ENCODE measurements around the gene TFCP2. TPM values are rescaled to one million over a fixed set of nuclear protein-coding genes. Genes with fewer than 3 reads are reported as not detected.

Gene TFCP2
- polyA plus RNA-seq, 3 donors: 7.2 to 11.5 (median 11.4) TPM

- 96 to 99% (median 96%) methylated on average over 5 of the region's 5 CpGs for WGBS, 3 donors
Measured at GRCh38 chr12:51065530-51065929, 107.4 kb downstream of the TFCP2 start.

DNA sequence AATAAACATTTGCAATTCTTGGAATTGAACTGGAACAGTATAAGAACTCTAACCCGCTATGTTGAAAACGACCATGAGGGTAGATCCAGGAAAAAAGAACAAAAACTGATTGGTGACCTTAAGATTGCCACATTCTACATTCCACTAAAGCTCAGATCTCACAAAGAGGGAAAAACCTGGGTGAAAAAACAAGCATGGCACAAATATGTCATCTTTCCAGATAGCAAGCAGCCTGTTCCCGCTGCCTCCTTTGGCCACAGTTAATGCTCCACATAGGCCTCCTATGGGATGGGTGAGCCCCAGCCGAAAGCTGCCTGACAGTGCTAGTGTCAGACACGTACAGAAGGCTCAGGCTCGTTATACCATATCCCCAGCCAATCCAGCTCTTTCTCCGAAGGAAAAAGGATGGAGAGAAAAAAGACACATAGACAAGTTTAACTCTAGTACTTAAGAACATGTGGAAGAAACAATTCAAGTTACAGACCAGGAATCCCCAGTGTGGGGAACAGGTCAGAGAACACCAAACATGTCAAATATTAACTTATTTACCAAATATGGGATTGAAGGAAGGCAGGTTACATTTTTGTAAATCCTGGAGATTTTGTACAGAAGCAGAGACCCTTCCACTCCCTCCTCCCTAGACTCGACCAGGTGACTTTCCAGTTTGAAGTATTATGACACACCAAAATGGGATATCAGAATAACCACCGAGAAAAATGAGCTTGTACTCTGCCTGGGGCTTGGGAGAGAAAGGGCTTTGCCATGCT is 110.1 kb downstream of the TFCP2 start:
- WGBS, 3 donors: 70 to 86% (median 78%) methylated on average over 9 of the region's 9 CpGs
- H3K27ac ChIP-seq (ENCODE audit: low read depth, low read length): no peak overlapping the region

More at GRCh38 chr12:51065530-51065929, 107.4 kb downstream of the TFCP2 start:
- H3K27ac ChIP-seq (ENCODE audit: low read depth, low read length): no peak overlapping the region

DNA sequence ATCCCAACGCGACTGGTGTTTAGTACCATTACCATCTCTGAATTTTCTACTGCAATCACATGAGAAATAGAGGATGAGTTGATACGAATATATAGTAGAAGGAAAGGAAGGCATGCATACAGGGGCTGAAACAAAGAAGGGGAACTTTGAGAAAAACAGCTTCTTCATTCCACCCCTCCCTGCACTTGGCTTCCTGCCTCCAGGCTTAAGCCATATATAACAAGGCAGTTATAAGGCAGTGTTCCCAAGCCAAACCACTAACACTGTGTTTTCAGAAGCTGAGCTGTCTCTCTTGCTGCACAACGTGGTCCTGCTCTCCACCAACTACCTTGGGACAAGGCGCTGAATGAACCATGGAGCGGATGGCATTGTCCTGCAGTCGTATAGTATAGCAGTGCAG is 113.8 kb downstream of the TFCP2 start:
- WGBS, 3 donors: 81 to 89% (median 82%) methylated on average over 7 of the region's 7 CpGs
- no peak overlapping the region for H3K27ac ChIP-seq (ENCODE audit: low read depth, low read length)

DNA sequence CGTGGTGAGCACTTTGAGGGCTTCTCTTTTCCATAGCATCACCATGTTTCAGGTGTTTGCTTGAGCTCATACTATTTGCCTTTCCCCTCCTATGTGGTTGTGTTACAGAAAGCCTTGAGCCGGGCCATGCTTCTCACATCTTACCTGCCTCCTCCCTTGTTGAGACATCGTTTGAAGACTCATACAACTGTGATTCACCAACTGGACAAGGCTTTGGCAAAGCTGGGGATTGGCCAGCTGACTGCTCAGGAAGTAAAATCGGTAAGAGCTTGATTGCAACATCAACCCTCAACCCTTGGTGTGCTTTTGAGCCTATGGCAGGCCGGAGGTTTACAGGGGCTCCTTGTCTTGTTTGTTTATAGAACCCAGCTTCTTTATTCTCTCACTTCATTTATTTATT is 116.7 kb downstream of the TFCP2 start:
- WGBS, 3 donors: 55 to 84% (median 61%) methylated on average over 5 of the region's 5 CpGs

GRCh38 chr12:51055060-51055459 is 117.9 kb downstream of the TFCP2 start:
- no peak overlapping the region for H3K27ac ChIP-seq (ENCODE audit: low read depth, low read length)
- WGBS, 3 donors: 90 to 94% (median 90%) methylated on average over 2 of the region's 2 CpGs

More for the DNA sequence above, 116.7 kb downstream of the TFCP2 start:
- no peak overlapping the region for H3K27ac ChIP-seq (ENCODE audit: low read depth, low read length)

- 56 to 68% (median 64%) methylated on average over 4 of the region's 4 CpGs for WGBS, 3 donors
Measured at GRCh38 chr12:51051787-51052186, 121.1 kb downstream of the TFCP2 start.

DNA sequence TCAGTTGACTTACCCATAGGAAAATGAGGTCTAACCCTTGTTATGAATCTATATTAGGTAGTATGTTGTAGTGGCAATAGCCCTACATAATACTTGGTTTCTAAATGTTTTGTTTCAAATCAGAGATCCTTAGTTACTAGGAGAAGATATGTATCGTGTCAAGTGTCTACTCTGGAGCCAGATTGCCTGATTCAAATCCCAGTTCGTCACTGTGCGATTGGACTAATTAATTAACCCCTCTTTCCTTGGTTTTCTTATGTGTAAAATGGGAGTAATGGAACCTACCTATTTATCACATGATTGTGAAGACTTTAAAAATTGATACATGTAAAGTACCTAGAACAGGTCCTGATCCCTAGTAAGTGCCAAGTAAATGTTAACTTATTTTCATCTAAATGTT is 123.4 kb downstream of the TFCP2 start:
- H3K27ac ChIP-seq (ENCODE audit: low read depth, low read length): no peak overlapping the region

More at GRCh38 chr12:51051787-51052186, 121.1 kb downstream of the TFCP2 start:
- H3K27ac ChIP-seq (ENCODE audit: low read depth, low read length): no peak overlapping the region

GRCh38 chr12:51048661-51049251 is 124.2 kb downstream of the TFCP2 start:
- no peak overlapping the region for H3K27ac ChIP-seq (ENCODE audit: low read depth, low read length)
- WGBS, 3 donors: 17 to 23% (median 18%) methylated on average over 14 of the region's 14 CpGs

More for the DNA sequence above, 123.4 kb downstream of the TFCP2 start:
- 44 to 70% (median 46%) methylated on average over 3 of the region's 3 CpGs for WGBS, 3 donors

DNA sequence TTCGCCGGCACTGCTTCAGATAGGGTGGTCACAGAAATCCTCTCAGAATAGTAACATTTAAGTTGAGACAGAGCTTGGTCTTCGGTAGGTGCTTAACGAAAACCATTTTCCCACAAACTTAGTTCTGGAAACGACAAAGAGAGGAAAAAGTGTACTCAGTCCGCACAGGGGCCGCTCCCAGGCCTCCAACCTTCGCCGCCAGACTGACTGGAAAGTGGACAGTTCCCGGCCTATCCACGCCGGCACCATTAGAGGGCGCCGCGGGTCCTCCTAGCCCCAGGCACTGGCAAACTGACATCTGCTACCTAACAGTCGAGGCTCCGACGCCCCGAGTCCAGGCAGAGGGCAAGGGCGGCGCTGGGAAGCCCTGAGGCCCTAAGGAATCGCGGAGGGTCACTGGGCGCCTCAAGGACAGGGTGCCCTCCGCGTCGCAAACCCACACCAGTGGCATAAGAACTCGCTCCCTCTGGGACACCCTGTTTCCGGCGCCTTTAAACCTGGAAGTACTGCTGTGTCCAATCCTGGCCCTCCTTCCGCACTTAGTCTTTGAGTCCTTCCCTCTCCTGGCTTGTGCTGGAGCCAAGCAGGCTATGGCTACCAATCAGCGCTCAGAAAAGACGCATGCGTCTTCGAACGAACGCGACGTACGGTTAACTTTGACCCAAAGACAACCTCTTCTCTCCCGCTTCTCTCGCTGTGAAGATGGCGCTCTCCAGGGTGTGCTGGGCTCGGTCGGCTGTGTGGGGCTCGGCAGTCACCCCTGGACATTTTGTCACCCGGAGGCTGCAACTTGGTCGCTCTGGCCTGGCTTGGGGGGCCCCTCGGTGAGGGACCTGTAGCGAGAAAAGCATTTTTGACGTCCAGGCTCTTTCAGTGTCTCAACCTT is 125.0 kb downstream of the TFCP2 start, which contains the start of gene LETMD1:
LETMD1 (plus strand) TSS at position 673 of the 886 bp plus-strand sequence; CDS start at position 703, 30 bp downstream.
- 3 to 4% (median 4%) methylated on average over 51 of the region's 51 CpGs for WGBS, 3 donors

More for the DNA sequence above, 125.0 kb downstream of the TFCP2 start, which contains the start of gene LETMD1:
- peak within 1 kb of the TSS; percentile 88 for H3K27ac ChIP-seq (ENCODE audit: low read depth, low read length)

Other genes with a start within 250 kb of the TFCP2 start
- gene HIGD1C, start 220.6 kb downstream of the TFCP2 start, polyA plus RNA-seq: not detected
- 10 to 100 TPM; 10.8 to 23.7 (median 18.5) TPM for gene SLC11A2, start 146.8 kb downstream of the TFCP2 start, polyA plus RNA-seq
- gene LETMD1, start 124.8 kb downstream of the TFCP2 start, polyA plus RNA-seq: 10 to 100 TPM; 58.5 to 70.6 (median 70.4) TPM
- 10 to 100 TPM in 2 of 3 donors, 1 to 10 TPM in 1; 5.3 to 13.4 (median 13.4) TPM for gene CSRNP2, start 89.5 kb downstream of the TFCP2 start, polyA plus RNA-seq
- gene POU6F1, start 44.9 kb upstream of the TFCP2 start, polyA plus RNA-seq: 1 to 10 TPM; 3.1 to 7.9 (median 6.9) TPM
- 100 to 1,000 TPM; 145 to 329 (median 266) TPM for gene DAZAP2, start 65.7 kb upstream of the TFCP2 start, polyA plus RNA-seq
- 10 to 100 TPM in 1 of 3 donors, 1 to 10 TPM in 2; 5.7 to 12.9 (median 9.4) TPM for gene SMAGP, start 97.3 kb upstream of the TFCP2 start, polyA plus RNA-seq
- gene BIN2, start 151.0 kb upstream of the TFCP2 start, polyA plus RNA-seq: 1 to 10 TPM; 1.5 to 8.8 (median 8.4) TPM
- not detected for gene CELA1, start 173.5 kb upstream of the TFCP2 start, polyA plus RNA-seq
- gene GALNT6, start 218.3 kb upstream of the TFCP2 start, polyA plus RNA-seq: 1 to 10 TPM; 1.7 to 4.5 (median 3.0) TPM

Measured in adipose tissue (tissue), 3 donors.